Measurements from ENCODE around the gene PLEKHM3.

The PLEKHM3 gene

DNA sequence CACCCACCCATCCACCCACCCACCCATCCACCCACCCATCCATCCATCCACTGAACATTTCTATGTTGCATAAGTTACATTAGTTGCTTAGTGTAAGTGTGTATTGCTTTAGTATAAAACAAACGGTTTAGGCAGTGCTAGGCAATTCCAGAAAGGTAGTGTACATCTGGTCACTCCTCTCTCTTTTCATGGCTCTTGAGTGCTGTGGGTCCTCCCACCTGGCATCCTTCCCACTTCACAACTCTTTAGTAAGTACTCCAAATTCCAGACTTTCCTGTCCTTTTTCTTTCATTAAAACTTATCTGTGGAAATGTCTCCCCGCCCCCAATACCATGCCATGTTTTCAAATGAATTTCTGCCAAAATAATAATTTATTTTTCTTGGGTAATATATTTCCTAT, 122.5 kb downstream of the PLEKHM3 start:
- Histone ChIP-seq H3K27me3 (ENCODE audit: insufficient read depth, low read depth, severe bottlenecking) (no peaks in the 10 kb centered on the region), H3K9me3 (ENCODE audit: severe bottlenecking) (no peaks in the 10 kb centered on the region), H3K36me3 (no peaks in the 10 kb centered on the region), H3K27ac (no peak overlapping the region), H3K4me3 (ENCODE audit: low read depth, low read length) (no peak overlapping the region)
- TF ChIP-seq, protein P1, sequence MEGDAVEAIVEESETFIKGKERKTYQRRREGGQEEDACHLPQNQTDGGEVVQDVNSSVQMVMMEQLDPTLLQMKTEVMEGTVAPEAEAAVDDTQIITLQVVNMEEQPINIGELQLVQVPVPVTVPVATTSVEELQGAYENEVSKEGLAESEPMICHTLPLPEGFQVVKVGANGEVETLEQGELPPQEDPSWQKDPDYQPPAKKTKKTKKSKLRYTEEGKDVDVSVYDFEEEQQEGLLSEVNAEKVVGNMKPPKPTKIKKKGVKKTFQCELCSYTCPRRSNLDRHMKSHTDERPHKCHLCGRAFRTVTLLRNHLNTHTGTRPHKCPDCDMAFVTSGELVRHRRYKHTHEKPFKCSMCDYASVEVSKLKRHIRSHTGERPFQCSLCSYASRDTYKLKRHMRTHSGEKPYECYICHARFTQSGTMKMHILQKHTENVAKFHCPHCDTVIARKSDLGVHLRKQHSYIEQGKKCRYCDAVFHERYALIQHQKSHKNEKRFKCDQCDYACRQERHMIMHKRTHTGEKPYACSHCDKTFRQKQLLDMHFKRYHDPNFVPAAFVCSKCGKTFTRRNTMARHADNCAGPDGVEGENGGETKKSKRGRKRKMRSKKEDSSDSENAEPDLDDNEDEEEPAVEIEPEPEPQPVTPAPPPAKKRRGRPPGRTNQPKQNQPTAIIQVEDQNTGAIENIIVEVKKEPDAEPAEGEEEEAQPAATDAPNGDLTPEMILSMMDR (IDR thresholded peaks at IDR 0.05; ENCODE audit: low read depth, low read length) = no peak
- DNase-seq = no peak

- Histone ChIP-seq H3K9me3 (ENCODE audit: severe bottlenecking) (no peaks in the 10 kb centered on the region), H3K36me3 (no peaks in the 10 kb centered on the region), H3K27me3 (ENCODE audit: insufficient read depth, low read depth, severe bottlenecking) (no peaks in the 10 kb centered on the region), H3K4me3 (ENCODE audit: low read depth, low read length) (no peak overlapping the region), H3K27ac (no peak overlapping the region)
- TF ChIP-seq, protein P1 (IDR thresholded peaks at IDR 0.05; ENCODE audit: low read depth, low read length) = no peak
- DNase-seq = no peak
Measured at GRCh38 chr2:207901829-207902228, 123.5 kb downstream of the PLEKHM3 start.

DNA sequence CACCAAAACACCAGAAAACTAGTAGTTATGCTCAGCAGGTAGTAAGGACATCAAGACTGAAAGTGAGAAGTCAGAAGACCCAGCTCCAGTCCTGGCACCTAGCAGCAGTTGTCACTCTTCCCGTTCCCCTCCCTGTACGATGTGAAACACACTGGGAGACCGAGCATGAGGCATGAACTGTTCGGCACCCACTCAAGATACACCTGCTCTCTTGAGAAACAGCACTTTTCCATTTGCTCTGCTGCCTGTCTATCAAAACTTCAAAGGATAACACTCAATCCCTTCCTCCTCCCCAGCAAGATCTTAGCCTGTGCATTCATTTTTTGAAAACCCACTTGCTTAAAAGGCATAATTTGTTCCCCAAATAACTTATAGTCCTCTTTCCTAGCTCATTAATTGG, 123.9 kb downstream of the PLEKHM3 start:
- H3K27me3 ChIP-seq (ENCODE audit: insufficient read depth, low read depth, severe bottlenecking) = no peaks in the 10 kb centered on the region
- no peaks in the 10 kb centered on the region for H3K9me3 ChIP-seq (ENCODE audit: severe bottlenecking)
- H3K36me3 ChIP-seq = no peaks in the 10 kb centered on the region
- no peak for DNase-seq
- TF ChIP-seq, protein P1 (IDR thresholded peaks at IDR 0.05; ENCODE audit: low read depth, low read length) = no peak
- no peak overlapping the region for H3K4me3 ChIP-seq (ENCODE audit: low read depth, low read length)
- H3K27ac ChIP-seq = no peak overlapping the region

DNA sequence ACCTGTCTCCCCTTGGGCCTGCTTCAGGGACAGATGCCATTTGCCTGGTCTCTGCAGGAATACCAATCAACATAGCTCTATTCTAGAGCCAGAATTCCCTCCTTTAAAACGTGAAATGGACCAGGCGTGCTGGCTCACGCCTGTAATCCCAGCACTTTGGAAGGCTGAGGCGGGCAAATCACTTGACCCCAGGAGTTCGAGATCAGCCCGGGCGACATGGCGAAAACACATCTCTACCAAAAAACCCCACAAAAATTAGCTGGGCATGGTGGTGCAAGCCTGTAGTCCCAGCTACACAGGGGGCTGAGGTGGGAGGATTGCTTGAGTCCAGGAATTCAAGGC, 127.0 kb downstream of the PLEKHM3 start:
- Histone ChIP-seq H3K9me3 (ENCODE audit: severe bottlenecking) (no peaks in the 10 kb centered on the region), H3K36me3 (no peaks in the 10 kb centered on the region), H3K27ac (no peak overlapping the region), H3K4me3 (ENCODE audit: low read depth, low read length) (no peak overlapping the region), H3K27me3 (ENCODE audit: insufficient read depth, low read depth, severe bottlenecking) (no peaks in the 10 kb centered on the region)
- no peak for DNase-seq
- TF ChIP-seq, protein P1 (IDR thresholded peaks at IDR 0.05; ENCODE audit: low read depth, low read length) = no peak

DNA sequence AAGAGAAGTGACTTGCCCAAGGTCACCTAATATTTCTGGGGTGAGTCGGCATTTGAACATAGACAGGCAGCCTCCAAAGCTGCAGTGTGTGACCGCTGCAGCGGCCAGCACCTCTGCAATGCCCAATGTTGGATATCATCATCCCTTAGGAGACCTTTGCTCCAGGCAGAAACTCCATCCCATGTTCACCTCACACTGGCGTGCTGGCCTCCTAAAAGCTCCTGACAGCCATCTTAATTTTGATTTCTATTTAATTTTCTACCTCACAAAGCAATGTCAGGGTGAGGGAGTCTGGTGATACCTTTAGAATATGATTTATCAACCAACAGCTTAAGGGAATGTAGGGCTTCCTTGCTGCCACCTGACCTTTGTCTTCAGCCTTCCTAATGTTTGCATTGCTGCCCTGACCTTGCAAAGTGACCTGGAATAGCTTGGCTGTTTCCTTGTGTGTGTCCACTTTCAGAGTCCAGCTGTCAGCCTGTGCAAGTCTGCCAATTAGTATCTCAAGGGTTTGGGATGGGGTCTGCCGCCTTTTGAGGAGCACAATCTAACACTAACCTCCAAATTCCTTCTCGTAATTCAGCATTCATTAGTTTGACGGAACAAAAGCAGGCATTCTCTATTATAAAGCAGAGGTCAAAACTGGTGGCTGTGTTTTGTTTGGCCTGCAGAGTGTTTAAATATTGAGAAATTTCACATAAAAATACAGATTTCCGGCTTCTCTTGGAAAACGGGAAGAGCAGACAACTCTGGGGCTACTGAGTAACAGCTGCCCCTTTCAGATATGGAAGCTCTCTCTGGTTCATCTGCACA, 127.6 kb downstream of the PLEKHM3 start:
- Histone ChIP-seq H3K4me3 (ENCODE audit: low read depth, low read length) (no peak overlapping the region), H3K36me3 (no peaks in the 10 kb centered on the region), H3K9me3 (ENCODE audit: severe bottlenecking) (no peaks in the 10 kb centered on the region), H3K27ac (no peak overlapping the region), H3K27me3 (ENCODE audit: insufficient read depth, low read depth, severe bottlenecking) (no peaks in the 10 kb centered on the region)
- no peak for DNase-seq
- TF ChIP-seq, protein P1 (IDR thresholded peaks at IDR 0.05; ENCODE audit: low read depth, low read length) = no peak
